ENCODE data around the gene SFSWAP. TPM values are rescaled to one million over a fixed set of nuclear protein-coding genes. Genes with fewer than 3 reads are reported as not detected.

Gene SFSWAP
- total and polyA plus RNA-seq, 10 donors, result 19.5 to 74.4 (median 58.8) TPM

DNA sequence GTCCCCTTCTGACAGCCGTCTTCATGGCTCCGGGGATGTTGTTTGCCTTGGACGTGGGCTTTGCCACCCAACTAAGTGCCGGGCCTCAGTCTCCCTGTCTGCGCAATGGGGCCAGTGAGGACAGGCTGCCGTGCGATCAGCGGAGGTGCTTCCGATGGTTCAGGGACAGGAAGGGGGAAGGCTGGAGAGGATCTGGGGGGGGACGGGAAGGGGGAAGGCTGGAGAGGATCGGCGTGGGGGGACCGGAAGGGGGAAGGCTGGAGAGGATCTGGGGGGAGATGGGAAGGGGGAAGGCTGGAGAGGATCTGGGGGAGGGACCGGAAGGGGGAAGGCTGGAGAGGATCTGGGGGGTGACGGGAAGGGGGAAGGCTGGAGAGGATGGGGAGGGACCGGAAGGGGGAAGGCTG, 120.7 kb downstream of the SFSWAP start:
- H3K36me3 ChIP-seq, result no peaks in the 10 kb centered on the region
- peak overlapping the region in 4 of 8 donors; percentile 52 to 72 (median 55) for H3K4me3 ChIP-seq
- TF ChIP-seq POLR2A (IDR thresholded peaks at IDR 0.05) (no peak), POLR2AphosphoS5 (IDR thresholded peaks at IDR 0.05) (no peak)
- TF ChIP-seq, protein P1, sequence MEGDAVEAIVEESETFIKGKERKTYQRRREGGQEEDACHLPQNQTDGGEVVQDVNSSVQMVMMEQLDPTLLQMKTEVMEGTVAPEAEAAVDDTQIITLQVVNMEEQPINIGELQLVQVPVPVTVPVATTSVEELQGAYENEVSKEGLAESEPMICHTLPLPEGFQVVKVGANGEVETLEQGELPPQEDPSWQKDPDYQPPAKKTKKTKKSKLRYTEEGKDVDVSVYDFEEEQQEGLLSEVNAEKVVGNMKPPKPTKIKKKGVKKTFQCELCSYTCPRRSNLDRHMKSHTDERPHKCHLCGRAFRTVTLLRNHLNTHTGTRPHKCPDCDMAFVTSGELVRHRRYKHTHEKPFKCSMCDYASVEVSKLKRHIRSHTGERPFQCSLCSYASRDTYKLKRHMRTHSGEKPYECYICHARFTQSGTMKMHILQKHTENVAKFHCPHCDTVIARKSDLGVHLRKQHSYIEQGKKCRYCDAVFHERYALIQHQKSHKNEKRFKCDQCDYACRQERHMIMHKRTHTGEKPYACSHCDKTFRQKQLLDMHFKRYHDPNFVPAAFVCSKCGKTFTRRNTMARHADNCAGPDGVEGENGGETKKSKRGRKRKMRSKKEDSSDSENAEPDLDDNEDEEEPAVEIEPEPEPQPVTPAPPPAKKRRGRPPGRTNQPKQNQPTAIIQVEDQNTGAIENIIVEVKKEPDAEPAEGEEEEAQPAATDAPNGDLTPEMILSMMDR (IDR thresholded peaks at IDR 0.05 in 8 of 11, conservative IDR thresholded peaks at IDR 0.05 in 3 of 11), result no peak
- intact Hi-C loops (cut with DNase I; ENCODE audit: low total_unique reads), result no loop called here
- no peaks in the 10 kb centered on the region for H3K9me3 ChIP-seq
- H3K27me3 ChIP-seq (replicated peaks in 1 of 7), result peaks cover 0 to 84% (median 41%) of the 10 kb centered on the region in 7 donors
- no peak for DNase-seq
- peaks cover 23 to 52% (median 43%) of the 10 kb centered on the region in 6 donors for H3K4me1 ChIP-seq
- 25 to 44% (median 34%) methylated on average over 3 to 16 of the region's 16 CpGs for whole genome bisulfite sequencing, 5 donors
- peak overlapping the region in 5 of 8 donors; percentile 30 to 63 (median 51) for H3K27ac ChIP-seq

DNA sequence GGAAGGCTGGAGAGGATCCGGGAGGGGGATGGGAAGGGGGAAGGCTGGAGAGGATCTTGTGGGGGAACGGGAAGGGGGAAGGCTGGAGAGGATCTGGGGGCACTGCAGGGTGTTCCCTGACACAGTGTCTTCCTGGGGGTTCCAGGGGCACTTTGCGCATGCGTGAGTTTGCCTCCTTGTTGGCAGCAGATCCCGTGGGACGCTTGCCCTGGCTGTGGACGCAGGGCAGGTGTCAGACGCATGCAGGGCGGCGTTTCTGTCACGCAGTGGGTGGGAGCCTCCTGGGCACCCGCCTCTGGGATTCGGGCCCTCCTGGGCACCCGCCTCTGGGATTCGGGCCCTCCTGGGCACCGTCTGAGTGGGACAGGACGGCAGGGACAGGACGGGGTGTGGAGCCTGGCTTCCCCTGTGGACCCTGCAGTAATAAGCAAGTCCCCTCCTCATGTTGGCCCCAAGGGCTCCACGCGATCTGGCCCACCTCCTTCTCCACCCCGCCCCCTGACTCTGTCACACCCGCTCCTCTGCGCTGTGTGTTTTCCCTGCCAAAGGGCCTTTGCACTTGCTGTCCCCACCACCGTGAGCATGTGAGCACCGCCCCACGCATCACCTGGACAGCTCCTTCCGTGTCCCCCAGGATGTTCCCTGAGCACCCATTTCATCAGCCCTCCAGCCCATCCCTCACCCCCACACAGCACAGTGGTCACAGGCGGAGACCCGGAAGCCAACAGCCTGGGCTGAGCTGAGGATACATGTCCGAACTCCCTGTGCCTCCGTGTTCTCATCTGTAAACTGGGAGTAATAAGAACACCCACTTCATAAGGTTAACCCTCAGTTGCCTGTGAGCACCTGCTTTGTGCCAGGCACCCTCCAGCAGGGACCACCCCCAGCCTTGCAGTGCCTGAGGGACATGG, 121.7 kb downstream of the SFSWAP start:
- no peak for DNase-seq
- no peaks in the 10 kb centered on the region for H3K9me3 ChIP-seq
- WGBS, 5 donors, result 54 to 64% (median 60%) methylated on average over 21 to 31 of the region's 31 CpGs
- H3K27me3 ChIP-seq (replicated peaks in 1 of 7), result peaks cover 0 to 84% (median 32%) of the 10 kb centered on the region in 7 donors
- TF ChIP-seq POLR2A (IDR thresholded peaks at IDR 0.05) (no peak), POLR2AphosphoS5 (IDR thresholded peaks at IDR 0.05) (no peak)
- TF ChIP-seq, protein P1 (IDR thresholded peaks at IDR 0.05 in 8 of 11, conservative IDR thresholded peaks at IDR 0.05 in 3 of 11), result no peak
- H3K36me3 ChIP-seq, result no peaks in the 10 kb centered on the region
- peaks cover 23 to 48% (median 40%) of the 10 kb centered on the region in 6 donors for H3K4me1 ChIP-seq
- H3K27ac ChIP-seq, result no peak overlapping the region
- intact Hi-C loops (cut with DNase I; ENCODE audit: low total_unique reads), result no loop called here
- H3K4me3 ChIP-seq, result peak overlapping the region in 2 of 8 donors; percentile 7 to 33

DNA sequence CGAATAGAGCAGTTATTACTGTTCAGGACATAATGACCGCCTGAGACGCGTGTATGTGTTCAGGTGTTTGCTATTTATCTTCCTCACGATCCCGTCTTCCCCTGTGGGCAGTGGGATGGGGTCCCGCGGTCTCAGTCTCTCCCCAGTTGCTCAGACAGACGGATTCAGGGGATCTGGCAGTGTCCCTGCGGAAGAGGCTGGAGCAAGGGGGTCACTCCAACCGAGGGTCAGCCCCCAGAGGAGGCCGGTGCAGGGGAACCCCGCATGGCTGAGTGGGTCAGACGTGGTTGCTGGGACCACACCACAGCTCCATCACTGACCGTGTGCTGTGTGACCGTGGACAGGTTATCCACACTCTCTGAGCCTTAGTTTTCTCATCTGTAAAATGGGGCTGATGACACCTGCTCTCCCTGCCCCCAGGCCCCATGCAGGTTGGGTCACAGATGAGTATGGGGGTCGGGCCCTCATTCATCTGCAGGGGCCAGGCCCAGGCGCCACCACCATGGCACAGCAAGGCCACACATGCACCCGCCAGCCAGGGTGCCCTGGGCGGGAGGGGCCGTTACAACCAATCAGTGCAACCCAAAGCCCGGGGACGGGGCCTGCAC, 122.5 kb downstream of the SFSWAP start:
- Histone ChIP-seq H3K4me3 (no peak overlapping the region), H3K36me3 (no peaks in the 10 kb centered on the region), H3K9me3 (no peaks in the 10 kb centered on the region), H3K27me3 (replicated peaks in 1 of 7) (peaks cover 0 to 84% (median 24%) of the 10 kb centered on the region in 7 donors), H3K4me1 (peaks cover 23 to 42% (median 34%) of the 10 kb centered on the region in 6 donors), H3K27ac (no peak overlapping the region)
- DNase-seq, result no peak
- intact Hi-C loops (cut with DNase I; ENCODE audit: low total_unique reads), result no loop called here
- 73 to 85% (median 81%) methylated on average over 15 to 23 of the region's 23 CpGs for WGBS, 5 donors
- TF ChIP-seq, protein P1 (IDR thresholded peaks at IDR 0.05 in 8 of 11, conservative IDR thresholded peaks at IDR 0.05 in 3 of 11), result no peak
- TF ChIP-seq POLR2A (IDR thresholded peaks at IDR 0.05), result no peak
- TF ChIP-seq POLR2AphosphoS5 (IDR thresholded peaks at IDR 0.05), result no peak

Data from spleen (tissue), 11 donors.